DND-41 (cell line): ENCODE data around the gene WNK1.

Experiments used
- ATAC-seq: fragments of 200-7000 bp; cut with Tn5 transposase; 3 replicates; pipeline ENCODE4 v1.9.1; 2021; ENCODE audit warnings: low read depth; ENCODE audit not compliant: insufficient read depth
- DNase-seq: peaks from one replicate; pipeline ENCODE4 v3.0.0-alpha.2; 2020
- H2AFZ ChIP-seq: 2 replicates; pipeline ENCODE4 v1.6.0; 2012; ENCODE audit warnings: low read depth, low read length
- H3K27ac ChIP-seq: 2 replicates; pipeline ENCODE4 v1.5.1; 2012; ENCODE audit warnings: low read length, inconsistent platforms
- H3K27me3 ChIP-seq: fragments of 200-600 bp; sonication (generic); 2 replicates; pipeline ENCODE4 v1.6.0; 2012; ENCODE audit warnings: low read length, mild to moderate bottlenecking, inconsistent platforms; ENCODE audit not compliant: insufficient read depth, poor library complexity
- H3K36me3 ChIP-seq: 2 replicates; pipeline ENCODE4 v1.5.1; 2012; ENCODE audit warnings: low read length, inconsistent platforms; ENCODE audit not compliant: insufficient read depth
- H3K4me1 ChIP-seq: 2 replicates; pipeline ENCODE4 v1.5.1; 2012; ENCODE audit warnings: mild to moderate bottlenecking, low read length; ENCODE audit not compliant: insufficient read depth
- H3K4me2 ChIP-seq: 2 replicates; pipeline ENCODE4 v1.6.0; 2012; ENCODE audit warnings: mild to moderate bottlenecking, moderate library complexity, low read length, inconsistent platforms; ENCODE audit not compliant: insufficient read depth
- H3K4me3 ChIP-seq, 2 experiments: fragments of 200-600 bp in 1 of 2; shearing (Covaris generic) in 1 of 2; 2 replicates each; pipeline ENCODE4 v1.5.1; 2012 to 2016; ENCODE audit warnings: inconsistent platforms in 2 of 2, low read length in 2 of 2, mild to moderate bottlenecking in 2 of 2, low read depth in 1 of 2, moderate library complexity in 1 of 2
- H3K79me2 ChIP-seq: 2 replicates; pipeline ENCODE4 v1.6.0; 2012; ENCODE audit warnings: low read length, inconsistent platforms; ENCODE audit not compliant: insufficient read depth
- H3K9ac ChIP-seq: 2 replicates; pipeline ENCODE4 v1.6.0; 2012; ENCODE audit warnings: low read depth, mild to moderate bottlenecking, inconsistent platforms, low read length, moderate library complexity
- H3K9me3 ChIP-seq: 2 replicates; pipeline ENCODE4 v1.5.1; 2012; ENCODE audit warnings: low read length, moderate library complexity, mild to moderate bottlenecking, inconsistent platforms; ENCODE audit not compliant: insufficient read depth, severe bottlenecking
- H4K20me1 ChIP-seq: 2 replicates; pipeline ENCODE4 v1.6.0; 2012; ENCODE audit warnings: low read length; ENCODE audit not compliant: insufficient read depth
- CTCF ChIP-seq: IDR thresholded peaks from 2 replicates; pipeline ENCODE4 v1.5.1; 2012; ENCODE audit warnings: borderline replicate concordance, low read length, moderate library complexity, mild to moderate bottlenecking; ENCODE audit not compliant: poor library complexity, severe bottlenecking; ENCODE audit errors: extremely low read depth
- EZH2 ChIP-seq: IDR thresholded peaks from 3 replicates; pipeline ENCODE4 v1.6.1; 2012; ENCODE audit warnings: borderline replicate concordance, low read depth, mild to moderate bottlenecking, moderate library complexity, low read length, inconsistent platforms; ENCODE audit not compliant: severe bottlenecking

WNK1 gene

GRCh38 chr12:750366-751191 lies 1.8 kb upstream of the WNK1 start:
- H3K4me3 ChIP-seq = peak overlapping the region; percentile 47 to 81
- no peak for TF ChIP-seq CTCF
- no peak for TF ChIP-seq EZH2
- H4K20me1 ChIP-seq = peaks cover 27% of the 10 kb centered on the region
- H3K4me1 ChIP-seq = peaks cover 29% of the 10 kb centered on the region
- H3K9ac ChIP-seq = peak overlapping the region; percentile 77
- no peaks in the 10 kb centered on the region for H3K27me3 ChIP-seq
- H3K27ac ChIP-seq = peak overlapping the region; percentile 97
- H3K36me3 ChIP-seq = peaks cover 18% of the 10 kb centered on the region
- ATAC-seq = no peak
- peak overlapping the region; percentile 85 for H3K4me2 ChIP-seq
- no peaks in the 10 kb centered on the region for H3K9me3 ChIP-seq
- peaks cover 42% of the 10 kb centered on the region for H3K79me2 ChIP-seq
- DNase-seq = no peak
- peak overlapping the region; percentile 87 for H2AFZ ChIP-seq

GRCh38 chr12:751192-751998 lies 984 bp upstream of the WNK1 start:
- ATAC-seq (peak; percentile 68), DNase-seq (peak; percentile 95)

GRCh38 chr12:752695-753610 lies 574 bp downstream of the WNK1 start:
- peaks cover 66% of the 10 kb centered on the region for H3K79me2 ChIP-seq
- H3K27ac ChIP-seq = peak overlapping the region; percentile 91
- no peaks in the 10 kb centered on the region for H3K27me3 ChIP-seq

More at GRCh38 chr12:751192-751998, 984 bp upstream of the WNK1 start:
- Histone ChIP-seq H3K27me3 (no peaks in the 10 kb centered on the region), H2AFZ (peak overlapping the region; percentile 87), H3K79me2 (peaks cover 50% of the 10 kb centered on the region), H3K4me2 (peak overlapping the region; percentile 85), H3K36me3 (peaks cover 18% of the 10 kb centered on the region), H3K4me1 (peaks cover 38% of the 10 kb centered on the region), H3K27ac (peak overlapping the region; percentile 97), H3K4me3 (peak overlapping the region; percentile 47 to 81), H3K9me3 (no peaks in the 10 kb centered on the region), H4K20me1 (peaks cover 36% of the 10 kb centered on the region), H3K9ac (peak overlapping the region; percentile 77)
- TF ChIP-seq CTCF (peak; percentile 88), EZH2 (no peak)

More at GRCh38 chr12:752695-753610, 574 bp downstream of the WNK1 start:
- no peak for TF ChIP-seq EZH2
- TF ChIP-seq CTCF = peak; percentile 4
- ATAC-seq (peak; percentile 23), DNase-seq (peak; percentile 39)
- peaks cover 48% of the 10 kb centered on the region for H4K20me1 ChIP-seq
- H3K9me3 ChIP-seq = no peaks in the 10 kb centered on the region
- H3K36me3 ChIP-seq = peaks cover 25% of the 10 kb centered on the region
- peak overlapping the region; percentile 75 to 81 for H3K4me3 ChIP-seq
- peak overlapping the region; percentile 89 for H3K4me2 ChIP-seq
- peaks cover 53% of the 10 kb centered on the region for H3K4me1 ChIP-seq
- H3K9ac ChIP-seq = peak overlapping the region; percentile 84
- H2AFZ ChIP-seq = peak overlapping the region; percentile 86
